WI38 (cell line): ENCODE measurements around the gene FLAD1.

Experiments used
- H3K4me3 ChIP-seq: 2 replicates; pipeline ENCODE4 v1.5.1; 2011; ENCODE audit warnings: low read depth, mild to moderate bottlenecking, control low read depth, low read length
- CTCF ChIP-seq: IDR thresholded peaks from 2 replicates; pipeline ENCODE4 v1.5.1; 2012; ENCODE audit warnings: low read depth, mild to moderate bottlenecking, control low read depth, low read length

The FLAD1 gene

GRCh38 chr1:154958681-154959425 is 24.3 kb upstream of the FLAD1 start:
- no peak for TF ChIP-seq CTCF
- no peak overlapping the region for H3K4me3 ChIP-seq

- TF ChIP-seq CTCF, result no peak
- no peak overlapping the region for H3K4me3 ChIP-seq
These were observed 23.7 kb upstream of the FLAD1 start for GRCh38 chr1:154959426-154959780.

GRCh38 chr1:154960446-154961136 is 22.6 kb upstream of the FLAD1 start:
- H3K4me3 ChIP-seq, result peak overlapping the region; percentile 75
- TF ChIP-seq CTCF, result no peak

- TF ChIP-seq CTCF, result peak; percentile 29; the same call in 1 of the 2 replicates
- H3K4me3 ChIP-seq, result peak within 1 kb of the TSS; percentile 75
These were observed 21.7 kb upstream of the FLAD1 start, which contains the start of gene PYGO2 for GRCh38 chr1:154961207-154962155. PYGO2 (minus strand) TSS chr1:154961782; CDS start chr1:154961576, 206 bp downstream.

- no peak for TF ChIP-seq CTCF
- peak overlapping the region; percentile 75 for H3K4me3 ChIP-seq
These were observed 20.9 kb upstream of the FLAD1 start for GRCh38 chr1:154962156-154962749.

GRCh38 chr1:154962795-154963330 is 20.3 kb upstream of the FLAD1 start:
- TF ChIP-seq CTCF, result no peak
- no peak overlapping the region for H3K4me3 ChIP-seq
